Epithelial cell of proximal tubule (primary cell): ENCODE results near the gene MYL5. TPM values are rescaled to one million over a fixed set of nuclear protein-coding genes. Genes with fewer than 3 reads are reported as not detected.
"Not testable (repeated sequence)": the region's sequence is repeated elsewhere in the genome, so short reads cannot be mapped to it uniquely, and the experiment has no call there.

Experiments
- DNase-seq: peaks from one replicate; pipeline ENCODE4 v3.0.0-alpha.2; 2011; ENCODE audit warnings: low read depth
- H3K4me3 ChIP-seq: 2 replicates; pipeline ENCODE4 v1.5.1; 2011; ENCODE audit warnings: low read depth, mild to moderate bottlenecking, low read length
- CTCF ChIP-seq: conservative IDR thresholded peaks from 2 replicates; pipeline ENCODE4 v1.5.1; 2012; ENCODE audit warnings: low read depth, mild to moderate bottlenecking, low read length
- total RNA-seq: library from RNA; depleted of rRNA; stranded (reverse); fragments of >200 nt; gene quantifications from 2 replicates; pipeline ENCODE4 v1.2.3, GENCODE V29; 2015

Gene MYL5
- total RNA-seq, 1 donor from 2014 or later, result 4.0 TPM

- no peak overlapping the region for H3K4me3 ChIP-seq
- no peak for TF ChIP-seq CTCF
- DNase-seq, result no peak
These were observed 55.3 kb downstream of the MYL5 start for GRCh38 chr4:729336-730315.

- no peak for TF ChIP-seq CTCF
- H3K4me3 ChIP-seq, result no peak overlapping the region
- no peak for DNase-seq
These were observed 56.2 kb downstream of the MYL5 start for GRCh38 chr4:730511-730910.

- H3K4me3 ChIP-seq, DNase-seq: not testable (repeated sequence)
These were observed 56.9 kb downstream of the MYL5 start for GRCh38 chr4:730946-731904.

Other genes with a start within 250 kb of the MYL5 start
- 10.3 and 18.5 TPM in 2 replicates for gene ZNF721, start 175.4 kb upstream of the MYL5 start, total RNA-seq
- 32.3 and 38.6 TPM in 2 replicates for gene PIGG, start 175.3 kb upstream of the MYL5 start, total RNA-seq
- gene TMEM271, start 98.2 kb upstream of the MYL5 start, total RNA-seq, result not detected in 2 replicates
- gene PDE6B, start 49.0 kb upstream of the MYL5 start, total RNA-seq, result 4.1 and 5.7 TPM in 2 replicates
- 138 and 192 TPM in 2 replicates for gene ATP5ME, start 266 bp upstream of the MYL5 start, total RNA-seq
- gene SLC49A3, start 14.6 kb downstream of the MYL5 start, total RNA-seq, result 2.9 and 4.1 TPM in 2 replicates
- gene PCGF3, start 31.3 kb downstream of the MYL5 start, total RNA-seq, result 34.6 and 35.2 TPM in 2 replicates
- 0.81 TPM in 1 of 2 replicates, not detected in the other for gene CPLX1, start 151.6 kb downstream of the MYL5 start, total RNA-seq